Fibroblast of villous mesenchyme (primary cell): ENCODE data around the gene CDC37. TPM values are rescaled to one million over a fixed set of nuclear protein-coding genes. Genes with fewer than 3 reads are reported as not detected.
A peak's percentile ranks its signal among the peaks of the same experiment; 100 is the strongest.
"Not testable (repeated sequence)": the region's sequence is repeated elsewhere in the genome, so short reads cannot be mapped to it uniquely, and the experiment has no call there.

Experiments used
- DNase-seq: peaks from one replicate; pipeline ENCODE4 v3.0.0-alpha.2; 2010; ENCODE audit warnings: low read depth
- H3K4me3 ChIP-seq: 2 replicates; pipeline ENCODE4 v1.5.1; 2011; ENCODE audit warnings: low read depth, mild to moderate bottlenecking, low read length
- CTCF ChIP-seq: IDR thresholded peaks from 2 replicates; pipeline ENCODE4 v1.5.1; 2012; ENCODE audit warnings: low read depth, mild to moderate bottlenecking, low read length; ENCODE audit not compliant: insufficient read depth
- total RNA-seq: library from RNA; depleted of rRNA; stranded (reverse); fragments of >200 nt; gene quantifications from 2 replicates; pipeline ENCODE4 v1.2.3, GENCODE V29; 2012

The CDC37 gene
- total RNA-seq, 1 donor, result 164 TPM

GRCh38 chr19:10380313-10381102, 22.8 kb downstream of the CDC37 start, which contains the start of gene TYK2:
Gene TYK2 (minus strand): TSS chr19:10380572. CDS start chr19:10378406, 2,166 bp downstream.
- peak within 1 kb of the TSS; percentile 88 for H3K4me3 ChIP-seq
- DNase-seq, result peak; percentile 99
- no peak for TF ChIP-seq CTCF

DNA sequence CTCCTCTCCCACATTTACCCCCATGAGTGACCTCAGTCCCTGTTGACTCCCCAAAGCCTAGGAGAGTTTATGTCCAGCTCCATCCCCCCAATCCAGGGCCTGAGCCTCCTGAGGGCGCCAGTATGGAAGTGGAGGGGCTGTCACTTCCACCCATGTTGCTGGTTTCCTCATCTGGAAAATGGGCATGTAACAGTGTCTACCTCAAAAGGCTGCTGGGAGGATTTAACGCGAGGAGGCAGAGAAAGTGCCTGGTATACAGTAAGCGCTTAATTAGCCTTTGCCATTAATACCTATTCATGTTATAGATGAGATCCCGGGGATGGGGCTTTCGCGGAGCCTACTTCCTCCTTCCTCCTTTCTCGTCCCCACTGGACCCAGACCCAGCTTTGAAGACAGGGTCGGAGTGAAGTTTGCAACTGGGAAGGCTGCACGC, 23.4 kb downstream of the CDC37 start:
- no peak for DNase-seq
- H3K4me3 ChIP-seq, result peak overlapping the region; percentile 88
- TF ChIP-seq CTCF, result no peak

GRCh38 chr19:10378124-10378523, 25.2 kb downstream of the CDC37 start:
- no peak overlapping the region for H3K4me3 ChIP-seq
- TF ChIP-seq CTCF, result no peak
- no peak for DNase-seq

DNA sequence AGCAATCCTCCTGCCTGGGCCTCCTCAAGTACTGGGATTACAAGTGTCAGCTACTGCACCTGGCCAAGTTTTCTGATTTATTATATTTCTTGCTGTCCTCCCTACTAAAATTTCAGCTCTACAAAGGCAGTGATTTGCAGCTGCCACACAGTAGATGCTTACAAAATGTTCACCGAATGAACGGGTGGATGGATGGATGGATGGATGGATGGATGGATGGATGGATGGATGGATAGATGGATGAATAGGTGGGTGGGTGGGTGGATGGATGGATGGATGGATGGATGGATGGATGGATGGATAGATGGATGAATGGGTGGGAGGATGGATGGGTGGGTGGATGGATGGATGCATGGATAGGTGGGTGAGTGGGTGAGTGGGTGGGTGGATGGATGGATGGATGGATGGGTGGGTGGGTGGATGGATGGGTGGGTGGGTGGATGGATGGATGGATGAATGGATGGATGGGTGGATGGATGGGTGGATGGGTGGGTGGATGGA, 26.2 kb downstream of the CDC37 start:
- DNase-seq, H3K4me3 ChIP-seq: not testable (repeated sequence)

GRCh38 chr19:10374931-10375330, 28.4 kb downstream of the CDC37 start:
- H3K4me3 ChIP-seq, result no peak overlapping the region
- no peak for DNase-seq
- no peak for TF ChIP-seq CTCF

DNA sequence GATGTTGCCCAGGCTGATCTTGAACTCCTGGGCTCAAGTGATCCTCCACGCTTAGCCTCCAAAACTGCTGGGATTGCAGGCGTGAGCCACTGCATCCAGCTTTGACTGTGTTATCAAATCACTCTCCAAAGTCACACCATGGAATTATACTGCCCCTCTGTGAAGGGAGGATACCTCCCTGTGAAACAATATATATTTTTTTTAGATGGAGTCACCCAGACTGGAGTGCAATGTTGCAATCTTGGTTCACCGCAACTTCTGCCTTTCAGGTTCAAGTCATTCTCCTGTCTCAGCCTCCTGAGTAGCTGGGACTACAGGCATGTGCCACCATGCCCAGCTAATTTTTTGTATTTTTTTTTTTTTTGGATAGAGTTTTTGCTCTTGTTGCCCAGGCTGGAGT, 30.7 kb downstream of the CDC37 start:
- no peak overlapping the region for H3K4me3 ChIP-seq
- no peak for DNase-seq
- TF ChIP-seq CTCF, result no peak

GRCh38 chr19:10368101-10368803, 35.1 kb downstream of the CDC37 start:
- TF ChIP-seq CTCF, result no peak
- no peak for DNase-seq
- H3K4me3 ChIP-seq, result no peak overlapping the region

DNA sequence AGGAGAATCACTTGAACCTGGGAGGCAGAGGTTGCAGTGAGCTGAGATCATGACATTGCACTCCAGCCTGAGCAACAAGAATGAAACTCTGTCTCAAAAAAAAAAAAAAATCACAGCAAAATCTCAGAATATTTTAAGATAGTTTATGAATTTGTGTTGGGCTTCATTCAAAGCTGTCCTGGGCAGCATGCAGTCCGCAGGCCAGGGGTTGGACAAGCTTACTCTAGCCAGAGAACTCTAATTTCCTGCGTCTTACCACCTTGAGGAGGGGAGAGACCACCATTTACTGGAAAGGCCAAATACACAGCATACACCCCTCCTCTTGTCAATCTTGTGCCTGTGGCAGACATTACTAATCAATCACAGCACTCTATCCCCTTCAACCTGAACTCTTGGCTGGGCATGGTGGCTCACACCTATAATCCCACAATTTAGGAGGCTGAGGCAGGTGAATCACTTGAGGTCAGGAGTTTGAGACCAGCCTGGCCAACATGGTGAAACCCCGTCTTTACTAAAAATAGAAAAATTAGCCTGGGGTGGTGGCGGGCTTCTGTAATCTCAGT, 36.3 kb downstream of the CDC37 start:
- H3K4me3 ChIP-seq, DNase-seq: not testable (repeated sequence)
